ENCODE measurements around the gene EPAS1. TPM values are rescaled to one million over a fixed set of nuclear protein-coding genes. Genes with fewer than 3 reads are reported as not detected.

The EPAS1 gene
- total and polyA plus RNA-seq, 3 donors from 2014 or later, result 93.9 to 158 (median 142) TPM

DNA sequence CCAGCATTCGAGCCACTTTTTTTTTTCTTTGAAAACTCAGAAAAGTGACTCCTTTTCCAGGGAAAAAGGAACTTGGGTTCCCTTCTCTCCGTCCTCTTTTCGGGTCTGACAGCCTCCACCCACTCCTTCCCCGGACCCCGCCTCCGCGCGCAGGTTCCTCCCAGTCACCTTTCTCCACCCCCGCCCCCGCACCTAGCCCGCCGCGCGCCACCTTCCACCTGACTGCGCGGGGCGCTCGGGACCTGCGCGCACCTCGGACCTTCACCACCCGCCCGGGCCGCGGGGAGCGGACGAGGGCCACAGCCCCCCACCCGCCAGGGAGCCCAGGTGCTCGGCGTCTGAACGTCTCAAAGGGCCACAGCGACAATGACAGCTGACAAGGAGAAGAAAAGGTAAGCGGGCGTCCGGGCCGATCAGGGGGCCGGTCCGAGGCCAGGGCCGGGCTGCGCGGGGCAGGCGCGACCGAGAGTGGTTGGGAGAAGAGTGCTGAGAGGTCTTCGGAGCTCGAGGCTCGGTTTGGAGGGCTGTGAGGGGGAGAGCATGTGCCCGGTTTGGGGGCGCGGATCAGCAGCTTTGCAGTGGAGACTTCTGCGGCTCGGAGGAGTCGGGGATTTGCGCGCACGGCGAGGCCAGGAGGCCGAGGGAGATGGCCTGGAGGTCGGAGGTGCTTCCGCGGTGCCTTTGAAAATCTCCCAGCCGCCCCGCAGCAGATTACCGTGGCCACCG is 502 bp downstream of the EPAS1 start:
- intact Hi-C loops (cut with DNase I; ENCODE audit: low total_unique reads), result no loop called here
- H3K9me3 ChIP-seq, result no peaks in the 10 kb centered on the region
- TF ChIP-seq, protein P1, sequence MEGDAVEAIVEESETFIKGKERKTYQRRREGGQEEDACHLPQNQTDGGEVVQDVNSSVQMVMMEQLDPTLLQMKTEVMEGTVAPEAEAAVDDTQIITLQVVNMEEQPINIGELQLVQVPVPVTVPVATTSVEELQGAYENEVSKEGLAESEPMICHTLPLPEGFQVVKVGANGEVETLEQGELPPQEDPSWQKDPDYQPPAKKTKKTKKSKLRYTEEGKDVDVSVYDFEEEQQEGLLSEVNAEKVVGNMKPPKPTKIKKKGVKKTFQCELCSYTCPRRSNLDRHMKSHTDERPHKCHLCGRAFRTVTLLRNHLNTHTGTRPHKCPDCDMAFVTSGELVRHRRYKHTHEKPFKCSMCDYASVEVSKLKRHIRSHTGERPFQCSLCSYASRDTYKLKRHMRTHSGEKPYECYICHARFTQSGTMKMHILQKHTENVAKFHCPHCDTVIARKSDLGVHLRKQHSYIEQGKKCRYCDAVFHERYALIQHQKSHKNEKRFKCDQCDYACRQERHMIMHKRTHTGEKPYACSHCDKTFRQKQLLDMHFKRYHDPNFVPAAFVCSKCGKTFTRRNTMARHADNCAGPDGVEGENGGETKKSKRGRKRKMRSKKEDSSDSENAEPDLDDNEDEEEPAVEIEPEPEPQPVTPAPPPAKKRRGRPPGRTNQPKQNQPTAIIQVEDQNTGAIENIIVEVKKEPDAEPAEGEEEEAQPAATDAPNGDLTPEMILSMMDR (IDR thresholded peaks at IDR 0.05), result no peak
- no peak for TF ChIP-seq POLR2A (IDR thresholded peaks at IDR 0.05)
- peaks cover 11% of the 10 kb centered on the region for H3K4me1 ChIP-seq
- peak overlapping the region; percentile 91 to 92 for H3K27ac ChIP-seq
- WGBS, 2 donors, result 0% methylated on average over 34 to 65 of the region's 65 CpGs
- peak overlapping the region; percentile 78 to 90 for H3K4me3 ChIP-seq
- DNase-seq, result peak; percentile 69
- H3K27me3 ChIP-seq, result no peaks in the 10 kb centered on the region
- H3K36me3 ChIP-seq (ENCODE audit: low read depth, missing control alignments), result no peaks in the 10 kb centered on the region

DNA sequence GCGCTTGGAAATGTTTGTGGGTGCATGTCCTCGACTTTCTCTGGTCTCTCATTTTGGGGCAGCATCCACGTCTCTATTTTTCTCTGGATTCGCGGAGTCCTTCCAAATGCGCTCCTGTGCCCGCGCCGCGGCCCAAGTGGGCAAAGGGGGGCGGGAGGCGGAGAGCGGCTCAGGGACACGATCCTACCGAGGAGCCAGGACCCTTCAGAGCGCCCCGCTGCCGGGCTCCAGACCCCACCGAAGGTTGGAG is 990 bp downstream of the EPAS1 start:
- no peaks in the 10 kb centered on the region for H3K36me3 ChIP-seq (ENCODE audit: low read depth, missing control alignments)
- peak overlapping the region; percentile 91 to 92 for H3K27ac ChIP-seq
- no peak for DNase-seq
- H3K4me3 ChIP-seq, result peak overlapping the region; percentile 78 to 90
- intact Hi-C loops (cut with DNase I; ENCODE audit: low total_unique reads), result no loop called here
- TF ChIP-seq, protein P1 (IDR thresholded peaks at IDR 0.05), result no peak
- TF ChIP-seq POLR2A (IDR thresholded peaks at IDR 0.05), result no peak
- H3K9me3 ChIP-seq, result no peaks in the 10 kb centered on the region
- WGBS, 2 donors, result 0 to 1% methylated on average over 6 to 19 of the region's 19 CpGs
- H3K27me3 ChIP-seq, result no peaks in the 10 kb centered on the region
- H3K4me1 ChIP-seq, result peaks cover 11% of the 10 kb centered on the region

DNA sequence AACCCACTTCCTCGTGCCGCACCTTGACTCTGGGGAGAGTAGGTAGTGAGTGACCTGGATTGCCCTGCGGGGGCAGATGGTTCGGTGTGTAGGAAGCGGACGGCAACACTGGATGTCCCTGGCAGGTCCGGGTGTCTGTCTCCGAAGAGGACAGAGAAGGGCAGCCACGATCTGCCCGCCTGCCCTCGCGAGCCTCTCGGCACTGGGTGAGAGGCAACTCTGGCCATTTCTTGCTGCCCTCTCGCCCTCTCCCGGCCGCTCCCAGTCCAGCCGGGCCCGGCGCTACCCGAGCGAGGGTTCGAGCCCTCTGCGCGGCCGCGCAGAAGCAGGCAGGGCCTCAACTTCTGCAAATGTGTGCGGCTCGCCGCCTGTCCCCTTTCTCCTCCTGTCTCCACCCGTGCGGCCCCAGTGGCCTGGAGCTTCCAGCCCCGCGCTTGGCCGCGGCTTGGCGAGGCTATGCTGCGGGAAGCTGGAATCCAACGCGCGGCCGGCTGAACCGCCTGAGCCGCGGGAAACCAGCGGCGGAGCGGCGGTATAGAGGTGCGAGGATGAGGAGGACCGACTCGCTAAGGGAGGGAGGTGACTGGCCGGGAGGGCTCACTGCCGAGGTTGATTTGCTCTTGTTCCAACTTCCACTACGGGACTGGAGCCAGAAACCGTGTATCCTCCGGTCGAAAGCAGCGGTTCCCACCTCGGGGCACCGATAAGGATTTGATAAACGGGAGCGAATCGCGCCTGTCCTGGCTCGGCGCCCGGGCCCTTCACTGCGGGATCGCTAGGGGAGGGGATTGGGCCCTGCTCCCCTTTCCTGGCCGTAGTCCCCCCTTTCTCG is 1.5 kb downstream of the EPAS1 start:
- Histone ChIP-seq H3K4me1 (peaks cover 11% of the 10 kb centered on the region), H3K4me3 (peak overlapping the region; percentile 78 to 90), H3K9me3 (no peaks in the 10 kb centered on the region), H3K36me3 (ENCODE audit: low read depth, missing control alignments) (no peaks in the 10 kb centered on the region), H3K27ac (peak overlapping the region; percentile 91 to 92), H3K27me3 (no peaks in the 10 kb centered on the region)
- WGBS, 2 donors, result 0% methylated on average over 71 of the region's 71 CpGs; no CpG with 5 or more reads in 1 of the 2 donors
- intact Hi-C loops (cut with DNase I; ENCODE audit: low total_unique reads), result no loop called here
- peak; percentile 80 for DNase-seq
- TF ChIP-seq, protein P1 (IDR thresholded peaks at IDR 0.05), result no peak
- TF ChIP-seq POLR2A (IDR thresholded peaks at IDR 0.05), result no peak

DNA sequence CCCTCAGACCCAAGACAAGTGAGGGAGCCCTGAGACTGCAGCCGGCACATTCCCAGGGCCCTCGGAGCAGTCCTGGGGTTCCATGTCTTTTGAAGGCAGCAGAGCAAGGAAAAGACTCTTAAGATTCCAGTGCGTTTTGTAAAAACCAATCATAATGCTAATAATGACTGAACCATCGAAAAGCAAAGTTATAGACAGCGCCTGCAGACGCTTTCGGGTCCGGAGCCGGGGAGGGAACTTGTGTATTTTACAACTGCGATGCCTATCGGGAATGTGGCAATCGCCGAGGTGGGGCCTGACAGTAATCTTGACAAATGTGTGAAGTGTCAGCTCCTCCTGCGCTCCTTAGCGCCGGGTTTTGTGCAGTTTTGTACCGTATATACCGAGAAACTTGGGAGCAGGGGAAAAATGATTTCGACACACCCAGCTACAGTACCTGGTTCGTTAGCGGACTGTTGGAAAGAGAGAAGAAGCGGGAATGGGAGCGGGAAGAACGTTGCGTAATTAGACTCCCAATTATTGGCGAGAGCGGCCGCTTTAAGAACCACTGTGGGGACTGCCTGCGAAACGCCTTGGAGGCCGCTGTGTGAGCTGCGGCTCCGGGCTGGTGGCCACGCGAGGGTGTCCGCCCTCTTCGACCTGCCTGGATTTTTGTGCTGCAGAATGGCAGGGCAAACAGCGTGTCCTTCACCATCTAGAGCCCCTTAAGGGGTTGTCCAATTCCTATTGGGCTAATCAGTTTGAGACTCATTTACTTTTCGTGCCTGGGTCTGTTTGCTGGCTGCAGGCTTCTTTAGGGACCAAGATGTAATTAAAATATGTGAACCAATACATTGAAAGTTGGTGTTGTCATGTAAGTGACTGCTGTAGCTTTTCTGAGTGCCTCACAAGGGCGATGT is 2.4 kb downstream of the EPAS1 start:
- DNase-seq, result peak; percentile 80
- TF ChIP-seq POLR2A (IDR thresholded peaks at IDR 0.05), result no peak
- TF ChIP-seq, protein P1 (IDR thresholded peaks at IDR 0.05), result no peak

More for the DNA sequence above, 2.4 kb downstream of the EPAS1 start:
- Histone ChIP-seq H3K27me3 (no peaks in the 10 kb centered on the region), H3K27ac (peak overlapping the region; percentile 91 to 92), H3K36me3 (ENCODE audit: low read depth, missing control alignments) (no peaks in the 10 kb centered on the region), H3K4me1 (peaks cover 11% of the 10 kb centered on the region), H3K4me3 (peak overlapping the region; percentile 78 to 90), H3K9me3 (no peaks in the 10 kb centered on the region)
- intact Hi-C loops (cut with DNase I; ENCODE audit: low total_unique reads), result no loop called here
- 1 to 3% methylated on average over 36 to 40 of the region's 40 CpGs for WGBS, 2 donors

Data from testis (tissue), 3 donors.